HG03457 (cell line): Measurements from ENCODE around the gene SNRNP25.

Experiments used
- ATAC-seq: cut with Tn5 transposase; IDR thresholded peaks from one replicate; pipeline ENCODE4 v1.9.1; 2021; ENCODE audit warnings: moderate number of reproducible peaks; ENCODE audit not compliant: unreplicated experiment

Gene SNRNP25

GRCh38 chr16:76535-77272 is 23.1 kb downstream of the SNRNP25 start:
- ATAC-seq = no peak

GRCh38 chr16:77273-77806 is 23.7 kb downstream of the SNRNP25 start:
- ATAC-seq = peak; percentile 15

GRCh38 chr16:77807-78443 is 24.3 kb downstream of the SNRNP25 start, which contains the start of gene MPG:
Gene MPG, plus strand, starts transcription at chr16:78225. Its CDS starts 85 bp downstream, at chr16:78310.
- ATAC-seq = peak; percentile 49

- ATAC-seq = no peak
Observed at GRCh38 chr16:78444-79150, 25.0 kb downstream of the SNRNP25 start.

- no peak for ATAC-seq
Observed at GRCh38 chr16:79151-80054, 25.8 kb downstream of the SNRNP25 start.

GRCh38 chr16:83060-83603 is 29.5 kb downstream of the SNRNP25 start:
- ATAC-seq = no peak

- no peak for ATAC-seq
Observed at GRCh38 chr16:83781-84615, 30.4 kb downstream of the SNRNP25 start.

GRCh38 chr16:84718-85406 is 31.2 kb downstream of the SNRNP25 start:
- ATAC-seq = peak; percentile 57

GRCh38 chr16:85407-85782 is 31.8 kb downstream of the SNRNP25 start:
- no peak for ATAC-seq

- ATAC-seq = no peak
Observed at GRCh38 chr16:85865-86264, 32.2 kb downstream of the SNRNP25 start.

GRCh38 chr16:86483-86952 is 32.9 kb downstream of the SNRNP25 start:
- ATAC-seq = no peak

GRCh38 chr16:88613-89012 is 35.0 kb downstream of the SNRNP25 start:
- ATAC-seq = no peak

GRCh38 chr16:89391-90302 is 36.0 kb downstream of the SNRNP25 start:
- ATAC-seq = no peak

- ATAC-seq = no peak
Observed at GRCh38 chr16:91484-91883, 37.9 kb downstream of the SNRNP25 start.

GRCh38 chr16:92431-93339 is 39.1 kb downstream of the SNRNP25 start:
- ATAC-seq = no peak

- ATAC-seq = no peak
Observed at GRCh38 chr16:94918-95265, 41.3 kb downstream of the SNRNP25 start.

- ATAC-seq = no peak
Observed at GRCh38 chr16:96935-97381, 43.3 kb downstream of the SNRNP25 start.
